Trophoblast cell (in vitro differentiated cells and primary cell): ENCODE data around the gene CCNO.

Experiments used
- DNase-seq, 2 donors: peaks; one replicate each; pipeline ENCODE4 v3.0.0-alpha.2; 2016
- H2AFZ ChIP-seq: 2 replicates; pipeline ENCODE4 v1.6.1; 2013; ENCODE audit warnings: low read length, moderate library complexity, mild to moderate bottlenecking; ENCODE audit not compliant: insufficient read depth, poor library complexity
- H2AK5ac ChIP-seq: 2 replicates; pipeline ENCODE4 v1.6.1; 2013; ENCODE audit warnings: mild to moderate bottlenecking, low read length
- H2BK120ac ChIP-seq: 2 replicates; pipeline ENCODE4 v1.6.1; 2013; ENCODE audit warnings: low read length, mild to moderate bottlenecking, moderate library complexity; ENCODE audit not compliant: insufficient read depth, poor library complexity
- H2BK12ac ChIP-seq: 2 replicates; pipeline ENCODE4 v1.6.1; 2013; ENCODE audit warnings: mild to moderate bottlenecking, low read length, moderate library complexity
- H2BK5ac ChIP-seq: 2 replicates; pipeline ENCODE4 v1.6.1; 2013; ENCODE audit warnings: low read length, low read depth, moderate library complexity, mild to moderate bottlenecking; ENCODE audit not compliant: poor library complexity
- H3K14ac ChIP-seq: 2 replicates; pipeline ENCODE4 v1.6.1; 2013; ENCODE audit warnings: mild to moderate bottlenecking, low read length
- H3K18ac ChIP-seq: 2 replicates; pipeline ENCODE4 v1.6.1; 2013; ENCODE audit warnings: mild to moderate bottlenecking, low read length
- H3K23ac ChIP-seq: 2 replicates; pipeline ENCODE4 v1.6.1; 2013; ENCODE audit warnings: low read length
- H3K27ac ChIP-seq: 2 replicates; pipeline ENCODE4 v1.5.1; 2013; ENCODE audit warnings: low read depth, mild to moderate bottlenecking, inconsistent platforms, low read length, moderate library complexity
- H3K27me3 ChIP-seq: 2 replicates; pipeline ENCODE4 v1.6.1; 2013; ENCODE audit warnings: inconsistent platforms, mild to moderate bottlenecking, low read length, moderate library complexity; ENCODE audit not compliant: insufficient read depth
- H3K36me3 ChIP-seq, 2 experiments: 1 replicate in 1 of 2; 2 replicates in 1 of 2; pipeline ENCODE4 v1.6.1; 2013; ENCODE audit warnings: low read length in 2 of 2, mild to moderate bottlenecking in 2 of 2, moderate library complexity in 1 of 2; ENCODE audit not compliant: insufficient read depth in 2 of 2, control insufficient read depth in 1 of 2
- H3K4ac ChIP-seq: 2 replicates; pipeline ENCODE4 v1.6.1; 2013; ENCODE audit warnings: low read depth, mild to moderate bottlenecking, low read length, moderate library complexity
- H3K4me1 ChIP-seq, 2 experiments: 1 replicate in 1 of 2; 2 replicates in 1 of 2; pipeline ENCODE4 v1.6.1; 2013; ENCODE audit warnings: low read length in 2 of 2, mild to moderate bottlenecking in 2 of 2, moderate library complexity in 1 of 2; ENCODE audit not compliant: insufficient read depth in 2 of 2, control insufficient read depth in 1 of 2
- H3K4me2 ChIP-seq: 2 replicates; pipeline ENCODE4 v1.6.1; 2013; ENCODE audit warnings: inconsistent platforms, mild to moderate bottlenecking, low read length, moderate library complexity
- H3K4me3 ChIP-seq: 2 replicates; pipeline ENCODE4 v1.5.1; 2013; ENCODE audit warnings: mild to moderate bottlenecking, low read depth, low read length, inconsistent platforms
- H3K79me1 ChIP-seq: one replicate; pipeline ENCODE4 v1.6.1; 2013; ENCODE audit warnings: low read length
- H3K79me2 ChIP-seq: 2 replicates; pipeline ENCODE4 v1.6.1; 2013; ENCODE audit warnings: low read length, mild to moderate bottlenecking; ENCODE audit not compliant: control insufficient read depth, insufficient read depth, poor library complexity
- H3K9ac ChIP-seq: 2 replicates; pipeline ENCODE4 v1.6.1; 2013; ENCODE audit warnings: mild to moderate bottlenecking, low read length
- H3K9me3 ChIP-seq: 2 replicates; pipeline ENCODE4 v1.6.1; 2013; ENCODE audit warnings: low read depth, mild to moderate bottlenecking, control low read depth, inconsistent platforms, low read length; ENCODE audit not compliant: insufficient read depth
- H4K12ac ChIP-seq: 2 replicates; pipeline ENCODE4 v1.6.1; 2013; ENCODE audit warnings: low read depth, mild to moderate bottlenecking, low read length, moderate library complexity
- H4K8ac ChIP-seq: 2 replicates; pipeline ENCODE4 v1.6.1; 2013; ENCODE audit warnings: low read depth, mild to moderate bottlenecking, low read length, moderate library complexity
- H4K91ac ChIP-seq: one replicate; pipeline ENCODE4 v1.6.1; 2013; ENCODE audit warnings: low read depth, mild to moderate bottlenecking, low read length, moderate library complexity
- WGBS: extraction: QIAGEN DNeasy Blood & Tissue Kit; methylation state at CpG from one replicate; pipeline ENCODE4 v1.1.7; 2013; ENCODE audit warnings: missing lambda C conversion rate; ENCODE audit not compliant: insufficient read length, insufficient coverage; ENCODE audit errors: extremely low coverage; 5-methylcytosine and 5-hydroxymethylcytosine counted together

The CCNO gene

GRCh38 chr5:55205001-55205400, 28.4 kb downstream of the CCNO start:
- Histone ChIP-seq H4K91ac (no peak overlapping the region), H4K8ac (no peak overlapping the region), H2AK5ac (no peak overlapping the region), H3K36me3 (no peaks in the 10 kb centered on the region), H3K79me2 (no peaks in the 10 kb centered on the region), H2BK12ac (no peak overlapping the region), H3K18ac (no peak overlapping the region), H3K4ac (no peak overlapping the region), H4K12ac (no peak overlapping the region), H2BK120ac (no peak overlapping the region), H3K14ac (no peak overlapping the region), H2AFZ (no peak overlapping the region), H3K27ac (no peak overlapping the region), H2BK5ac (no peak overlapping the region), H3K4me1 (no peaks in the 10 kb centered on the region), H3K4me3 (no peak overlapping the region), H3K27me3 (no peaks in the 10 kb centered on the region), H3K9me3 (peaks cover 2% of the 10 kb centered on the region), H3K4me2 (no peak overlapping the region), H3K9ac (no peak overlapping the region), H3K23ac (no peak overlapping the region), H3K79me1 (no peaks in the 10 kb centered on the region)
- no CpG with 5 or more reads among the region's 2 CpGs for WGBS
- no peak for DNase-seq

DNA sequence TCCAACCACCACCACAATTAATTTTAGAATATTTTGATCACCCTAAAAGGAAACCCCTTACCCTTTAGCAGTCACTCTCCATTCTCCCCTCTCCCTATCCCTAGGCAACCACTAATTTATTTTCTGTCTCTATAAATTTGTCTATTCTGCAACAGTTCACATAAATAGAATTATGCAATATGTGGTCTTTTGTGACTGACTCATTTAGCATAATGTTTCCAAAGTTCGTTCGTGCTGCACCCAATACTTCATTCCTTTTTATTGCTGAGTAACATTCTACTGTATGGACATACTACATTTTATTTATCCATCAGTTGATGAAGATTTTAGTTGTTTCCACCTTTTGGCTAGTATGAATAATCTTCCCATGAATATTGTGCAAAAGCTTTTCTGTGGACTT, 42.2 kb downstream of the CCNO start:
- H3K36me3 ChIP-seq = no peaks in the 10 kb centered on the region
- no peak overlapping the region for H2AFZ ChIP-seq
- no peak overlapping the region for H2BK12ac ChIP-seq
- H3K14ac ChIP-seq = no peak overlapping the region
- no peak overlapping the region for H4K8ac ChIP-seq
- H3K4me1 ChIP-seq = no peaks in the 10 kb centered on the region
- H3K23ac ChIP-seq = no peak overlapping the region
- no peak overlapping the region for H2AK5ac ChIP-seq
- H3K4ac ChIP-seq = no peak overlapping the region
- H2BK120ac ChIP-seq = no peak overlapping the region
- no peak overlapping the region for H3K18ac ChIP-seq
- no peak overlapping the region for H3K4me3 ChIP-seq
- H2BK5ac ChIP-seq = no peak overlapping the region
- no CpG with 5 or more reads among the region's 2 CpGs for WGBS
- H3K9me3 ChIP-seq = no peaks in the 10 kb centered on the region
- H3K79me2 ChIP-seq = no peaks in the 10 kb centered on the region
- H4K91ac ChIP-seq = no peak overlapping the region
- no peak overlapping the region for H3K4me2 ChIP-seq
- no peaks in the 10 kb centered on the region for H3K79me1 ChIP-seq
- H3K9ac ChIP-seq = no peak overlapping the region
- H3K27ac ChIP-seq = no peak overlapping the region
- no peak for DNase-seq
- H3K27me3 ChIP-seq = no peaks in the 10 kb centered on the region
- H4K12ac ChIP-seq = no peak overlapping the region

- no peak overlapping the region for H3K4me3 ChIP-seq
- H3K14ac ChIP-seq = no peak overlapping the region
- H3K27ac ChIP-seq = no peak overlapping the region
- H3K23ac ChIP-seq = no peak overlapping the region
- no peaks in the 10 kb centered on the region for H3K9me3 ChIP-seq
- no peaks in the 10 kb centered on the region for H3K79me1 ChIP-seq
- no peaks in the 10 kb centered on the region for H3K79me2 ChIP-seq
- H2BK12ac ChIP-seq = no peak overlapping the region
- no CpG with 5 or more reads among the region's 6 CpGs for WGBS
- H2BK5ac ChIP-seq = no peak overlapping the region
- H2AFZ ChIP-seq = no peak overlapping the region
- H4K91ac ChIP-seq = no peak overlapping the region
- no peaks in the 10 kb centered on the region for H3K36me3 ChIP-seq
- no peak overlapping the region for H3K18ac ChIP-seq
- no peak overlapping the region for H4K12ac ChIP-seq
- H2BK120ac ChIP-seq = no peak overlapping the region
- no peak overlapping the region for H3K4me2 ChIP-seq
- H3K9ac ChIP-seq = no peak overlapping the region
- DNase-seq = no peak
- no peaks in the 10 kb centered on the region for H3K4me1 ChIP-seq
- H3K27me3 ChIP-seq = no peaks in the 10 kb centered on the region
- H2AK5ac ChIP-seq = no peak overlapping the region
- no peak overlapping the region for H3K4ac ChIP-seq
- no peak overlapping the region for H4K8ac ChIP-seq
Measured at GRCh38 chr5:55188656-55189540, 44.5 kb downstream of the CCNO start.

- Histone ChIP-seq H3K4me3 (no peak overlapping the region), H3K27me3 (no peaks in the 10 kb centered on the region), H3K27ac (no peak overlapping the region), H3K36me3 (no peaks in the 10 kb centered on the region), H2BK5ac (no peak overlapping the region), H3K18ac (no peak overlapping the region), H4K8ac (no peak overlapping the region), H3K4me1 (no peaks in the 10 kb centered on the region), H3K4ac (no peak overlapping the region), H4K91ac (no peak overlapping the region), H3K9ac (no peak overlapping the region), H3K9me3 (no peaks in the 10 kb centered on the region), H3K14ac (no peak overlapping the region), H2BK120ac (no peak overlapping the region), H2BK12ac (no peak overlapping the region), H3K79me1 (no peaks in the 10 kb centered on the region), H3K79me2 (no peaks in the 10 kb centered on the region), H3K4me2 (no peak overlapping the region), H3K23ac (no peak overlapping the region), H4K12ac (no peak overlapping the region), H2AFZ (no peak overlapping the region), H2AK5ac (no peak overlapping the region)
- WGBS = no CpG with 5 or more reads among the region's 4 CpGs
- DNase-seq = peak in 1 of 2 donors; percentile 46
Measured at GRCh38 chr5:55187370-55187769, 46.0 kb downstream of the CCNO start.
